Activated T-cell treated with anti-CD3 and anti-CD28 coated beads, Interleukin-2, amount 50 U/mL, for 72 hours (primary cell): ENCODE data around the gene TTN. TPM values are rescaled to one million over a fixed set of nuclear protein-coding genes. Genes with fewer than 3 reads are reported as not detected.

ENCODE experiments used
- ATAC-seq, 2 donors: fragments of 150-1000 bp; cut with Tn5 transposase; replicated peaks in 1 of 2; 2 replicates each; pipeline ENCODE4 v1.10.0; 2021; ENCODE audit warnings: moderate library complexity in 2 of 2, mild to moderate bottlenecking in 1 of 2
- DNase-seq, 2 donors: peaks; one replicate each; pipeline ENCODE4 v3.0.0; 2021 to 2022; ENCODE audit warnings: mixed read lengths in 1 of 2
- H3K27ac Mint-ChIP-seq: one replicate; pipeline ENCODE4 v1.8.0; 2022; ENCODE audit warnings: mild to moderate bottlenecking, moderate library complexity, mixed read lengths
- H3K27me3 Mint-ChIP-seq: one replicate; pipeline ENCODE4 v1.8.0; 2022; ENCODE audit warnings: low read depth, mixed read lengths
- H3K36me3 Mint-ChIP-seq, 2 donors: one replicate each; pipeline ENCODE4 v1.8.0; 2022; ENCODE audit warnings: mixed read lengths in 2 of 2, mild to moderate bottlenecking in 1 of 2; ENCODE audit not compliant: insufficient read depth in 2 of 2
- H3K4me1 Mint-ChIP-seq: one replicate; pipeline ENCODE4 v1.8.0; 2022; ENCODE audit warnings: low read depth, mixed read lengths
- H3K4me3 Mint-ChIP-seq, 2 donors: one replicate each; pipeline ENCODE4 v1.8.0; 2022; ENCODE audit warnings: mild to moderate bottlenecking in 2 of 2, mixed read lengths in 2 of 2, moderate library complexity in 2 of 2
- H3K9me3 Mint-ChIP-seq, 2 donors: one replicate each; pipeline ENCODE4 v1.8.0; 2022; ENCODE audit warnings: mixed read lengths in 2 of 2
- total RNA-seq, 2 donors: library from RNA; stranded (reverse); gene quantifications; one replicate each; pipeline ENCODE4 v1.2.3, GENCODE V29; 2022

Gene TTN
- total RNA-seq, 2 donors from 2014 or later, result 6.6 to 6.9 TPM

DNA sequence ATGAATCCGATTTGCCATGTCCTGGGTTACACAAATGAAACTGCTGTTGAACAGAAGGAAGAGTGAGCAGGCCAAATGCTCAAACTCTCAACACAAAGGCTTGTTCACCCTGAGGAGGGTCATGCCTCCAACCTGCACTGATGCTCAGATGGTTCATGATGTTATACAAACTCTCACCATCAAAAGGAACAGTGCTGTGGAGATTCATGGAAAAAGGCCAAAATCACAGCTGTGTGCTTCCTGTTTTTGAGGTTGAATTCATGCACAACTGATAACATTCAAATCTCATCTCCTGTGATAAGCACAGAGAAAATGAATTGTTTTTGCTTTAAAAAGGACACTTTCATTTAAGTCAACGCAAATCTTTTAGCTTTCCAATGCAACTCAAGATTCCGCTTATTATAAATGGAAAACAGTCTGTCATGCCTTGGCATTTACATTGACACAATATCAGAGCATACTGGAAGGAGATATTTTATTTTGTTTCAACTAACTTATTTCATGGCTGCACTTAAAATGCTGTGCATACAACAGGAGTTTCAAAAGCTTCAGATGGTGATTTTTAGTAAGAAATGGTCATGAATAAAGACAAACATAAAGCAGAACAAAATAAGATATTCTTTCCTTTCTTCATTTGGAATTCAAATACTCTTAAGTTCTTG is 22.2 kb upstream of the TTN start:
- no peak for DNase-seq

GRCh38 chr2:178828486-178828881 is 21.3 kb upstream of the TTN start:
- peaks cover 1 to 2% of the 10 kb centered on the region in 2 donors for H3K36me3 Mint-ChIP-seq

More for the DNA sequence above, 22.2 kb upstream of the TTN start:
- Mint-ChIP-seq H3K4me1 (peaks cover 15% of the 10 kb centered on the region), H3K4me3 (no peak overlapping the region), H3K27ac (no peak overlapping the region), H3K9me3 (no peaks in the 10 kb centered on the region), H3K36me3 (peaks cover 1 to 2% of the 10 kb centered on the region in 2 donors), H3K27me3 (no peaks in the 10 kb centered on the region)
- ATAC-seq, result no peak

DNA sequence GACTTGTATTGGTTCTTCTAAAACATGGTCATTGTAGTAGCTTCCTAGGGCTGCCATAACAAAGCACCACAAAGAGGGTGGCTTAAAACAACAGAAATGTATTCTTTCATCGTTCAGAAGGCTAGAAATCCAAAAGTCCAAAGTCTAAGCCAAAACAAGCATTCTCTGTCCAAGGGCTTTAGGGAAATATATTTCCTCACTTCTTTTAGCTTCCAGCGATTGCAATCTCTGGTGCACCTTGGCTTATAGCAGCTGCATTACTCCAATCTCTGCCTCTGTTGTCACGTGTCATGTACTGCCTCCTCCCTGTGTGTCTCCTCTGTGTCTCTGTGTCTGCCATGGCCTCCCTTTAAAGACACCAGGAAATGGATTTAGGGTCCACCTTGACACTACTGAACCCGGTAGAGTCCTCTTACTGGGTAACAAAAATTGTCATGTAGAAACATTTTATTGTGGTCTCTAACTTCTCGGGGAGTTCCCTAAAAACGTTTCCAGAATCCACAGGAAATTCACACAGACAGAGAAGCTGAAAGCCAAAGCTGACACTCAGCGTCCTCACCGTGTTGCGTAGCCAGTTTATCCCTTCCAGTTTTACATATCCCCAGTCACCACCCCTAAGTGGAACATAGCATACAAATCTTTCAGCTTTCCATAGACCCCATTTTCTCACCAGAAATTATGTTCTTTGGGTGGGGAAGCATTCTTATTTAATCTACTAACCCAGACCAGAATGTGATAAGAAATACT is 20.7 kb upstream of the TTN start:
- Mint-ChIP-seq H3K27me3 (no peaks in the 10 kb centered on the region), H3K27ac (no peak overlapping the region), H3K36me3 (no peaks in the 10 kb centered on the region), H3K9me3 (no peaks in the 10 kb centered on the region), H3K4me3 (no peak overlapping the region), H3K4me1 (peaks cover 15% of the 10 kb centered on the region)
- DNase-seq (no peak), ATAC-seq (no peak)

More at GRCh38 chr2:178828486-178828881, 21.3 kb upstream of the TTN start:
- H3K9me3 Mint-ChIP-seq, result no peaks in the 10 kb centered on the region
- DNase-seq, result no peak
- H3K4me3 Mint-ChIP-seq, result no peak overlapping the region
- no peak overlapping the region for H3K27ac Mint-ChIP-seq
- peaks cover 15% of the 10 kb centered on the region for H3K4me1 Mint-ChIP-seq
- ATAC-seq, result no peak
- H3K27me3 Mint-ChIP-seq, result no peaks in the 10 kb centered on the region

GRCh38 chr2:178827111-178827510 is 19.9 kb upstream of the TTN start:
- Mint-ChIP-seq H3K4me1 (peaks cover 15% of the 10 kb centered on the region), H3K27me3 (no peaks in the 10 kb centered on the region), H3K36me3 (no peaks in the 10 kb centered on the region), H3K27ac (no peak overlapping the region), H3K9me3 (no peaks in the 10 kb centered on the region), H3K4me3 (no peak overlapping the region)
- DNase-seq (no peak), ATAC-seq (no peak)

GRCh38 chr2:178825183-178825582 is 18.0 kb upstream of the TTN start:
- Mint-ChIP-seq H3K4me3 (no peak overlapping the region), H3K4me1 (peaks cover 10% of the 10 kb centered on the region), H3K27me3 (no peaks in the 10 kb centered on the region), H3K27ac (no peak overlapping the region), H3K9me3 (no peaks in the 10 kb centered on the region), H3K36me3 (no peaks in the 10 kb centered on the region)
- DNase-seq (no peak), ATAC-seq (no peak)

GRCh38 chr2:178824181-178824580 is 17.0 kb upstream of the TTN start:
- Mint-ChIP-seq H3K4me1 (peaks cover 10% of the 10 kb centered on the region), H3K36me3 (no peaks in the 10 kb centered on the region), H3K27ac (no peak overlapping the region), H3K27me3 (no peaks in the 10 kb centered on the region), H3K9me3 (no peaks in the 10 kb centered on the region), H3K4me3 (no peak overlapping the region)
- DNase-seq (no peak), ATAC-seq (no peak)

DNA sequence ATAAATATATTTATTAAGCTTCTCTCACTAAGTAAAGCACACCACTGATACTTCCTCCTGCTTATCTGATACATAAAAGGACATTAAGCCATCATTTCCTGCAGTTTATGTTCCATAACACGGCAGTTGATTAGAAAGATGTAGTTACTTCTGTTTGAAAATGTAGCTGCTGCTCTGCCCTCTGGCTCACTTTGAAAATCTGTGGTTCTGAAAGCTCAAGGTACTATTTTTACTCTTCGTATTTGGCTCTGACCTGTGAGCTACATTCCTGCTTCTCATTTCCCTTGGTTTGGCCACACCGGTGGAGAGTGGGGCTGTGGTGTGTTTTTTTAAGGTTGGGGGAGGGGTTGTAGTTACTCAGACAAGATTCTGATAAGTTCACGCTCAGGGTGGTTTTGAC is 12.8 kb upstream of the TTN start:
- ATAC-seq (peak; percentile 46 to 60), DNase-seq (peak in 1 of 2 donors; percentile 4)
- peaks cover 5% of the 10 kb centered on the region for H3K4me1 Mint-ChIP-seq
- H3K36me3 Mint-ChIP-seq, result no peaks in the 10 kb centered on the region
- no peaks in the 10 kb centered on the region for H3K9me3 Mint-ChIP-seq
- H3K27me3 Mint-ChIP-seq, result no peaks in the 10 kb centered on the region
- H3K4me3 Mint-ChIP-seq, result peak overlapping the region in 1 of 2 donors; percentile 42
- H3K27ac Mint-ChIP-seq, result peak overlapping the region; percentile 43

GRCh38 chr2:178819147-178819875 is 12.1 kb upstream of the TTN start:
- H3K27ac Mint-ChIP-seq, result no peak overlapping the region
- ATAC-seq (no peak), DNase-seq (no peak)
- H3K36me3 Mint-ChIP-seq, result no peaks in the 10 kb centered on the region
- no peak overlapping the region for H3K4me3 Mint-ChIP-seq
- H3K9me3 Mint-ChIP-seq, result no peaks in the 10 kb centered on the region
- no peaks in the 10 kb centered on the region for H3K27me3 Mint-ChIP-seq
- peaks cover 5% of the 10 kb centered on the region for H3K4me1 Mint-ChIP-seq

DNA sequence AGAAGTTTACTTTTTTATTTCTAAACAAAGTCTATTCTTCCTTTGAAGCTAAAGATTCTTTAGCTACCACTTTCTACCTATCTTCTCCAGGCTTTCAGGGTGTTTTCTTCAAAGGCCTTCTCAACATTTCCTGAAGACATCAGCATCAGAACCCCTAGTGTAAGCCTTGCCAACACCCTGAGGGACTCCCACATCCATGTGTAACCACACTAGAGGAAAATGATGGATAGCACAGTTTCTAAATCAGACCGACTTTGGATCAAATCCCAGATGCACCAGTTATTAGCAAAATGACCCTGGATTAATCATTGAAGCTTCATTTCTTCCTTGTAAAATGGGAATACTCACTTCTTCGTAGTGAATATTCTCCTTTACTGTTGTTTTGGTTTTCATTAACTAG is 4.7 kb upstream of the TTN start:
- DNase-seq (no peak), ATAC-seq (no peak)
- H3K4me1 Mint-ChIP-seq, result no peaks in the 10 kb centered on the region
- no peaks in the 10 kb centered on the region for H3K36me3 Mint-ChIP-seq
- no peak overlapping the region for H3K4me3 Mint-ChIP-seq
- H3K27ac Mint-ChIP-seq, result no peak overlapping the region
- no peaks in the 10 kb centered on the region for H3K9me3 Mint-ChIP-seq
- H3K27me3 Mint-ChIP-seq, result no peaks in the 10 kb centered on the region

- H3K4me3 Mint-ChIP-seq, result no peak overlapping the region
- H3K27ac Mint-ChIP-seq, result no peak overlapping the region
- ATAC-seq (no peak), DNase-seq (no peak)
- no peaks in the 10 kb centered on the region for H3K9me3 Mint-ChIP-seq
- no peaks in the 10 kb centered on the region for H3K36me3 Mint-ChIP-seq
- no peaks in the 10 kb centered on the region for H3K4me1 Mint-ChIP-seq
- no peaks in the 10 kb centered on the region for H3K27me3 Mint-ChIP-seq
These were observed 3.8 kb upstream of the TTN start for GRCh38 chr2:178811045-178811444.

DNA sequence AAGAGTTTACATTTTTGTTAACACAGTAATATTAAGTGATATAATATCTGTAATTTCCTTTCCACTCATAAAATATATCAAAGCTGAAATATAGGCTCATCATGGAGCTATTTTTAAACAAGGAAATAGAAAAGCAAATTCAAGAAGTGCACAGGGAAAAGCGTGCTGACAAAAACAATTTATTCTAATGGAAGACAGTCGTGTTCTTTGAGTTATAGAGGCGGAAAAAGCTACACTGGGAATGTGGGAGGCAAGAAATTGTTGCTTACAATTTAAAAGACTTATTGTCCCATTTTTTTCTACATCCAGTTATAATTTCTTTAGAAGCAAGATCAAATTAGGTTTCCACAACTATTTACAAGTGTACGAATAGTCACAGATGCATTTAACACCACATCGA is 3.2 kb upstream of the TTN start:
- Mint-ChIP-seq H3K36me3 (no peaks in the 10 kb centered on the region), H3K4me1 (no peaks in the 10 kb centered on the region), H3K27ac (no peak overlapping the region), H3K27me3 (no peaks in the 10 kb centered on the region), H3K4me3 (no peak overlapping the region), H3K9me3 (no peaks in the 10 kb centered on the region)
- DNase-seq (no peak), ATAC-seq (no peak)

DNA sequence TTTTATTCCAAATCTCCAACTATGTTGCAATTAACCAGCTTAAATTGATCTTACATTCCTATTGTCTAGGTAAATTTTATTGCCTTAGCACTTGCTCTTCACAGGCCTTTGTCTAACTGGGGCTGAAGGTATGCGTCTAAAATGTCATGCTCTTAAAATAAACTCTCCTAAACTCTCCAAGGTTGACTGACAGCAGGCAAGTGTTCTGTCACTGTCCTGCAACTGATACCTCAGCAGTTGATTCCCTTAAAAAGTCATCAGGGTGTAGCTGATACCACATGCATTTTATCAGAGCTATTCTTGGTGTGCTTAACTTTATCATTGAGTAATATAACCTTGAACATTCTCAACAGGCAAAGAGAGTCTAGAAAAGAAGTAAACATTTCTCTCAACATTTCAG is 680 bp downstream of the TTN start:
- no peak for ATAC-seq
- no peak for DNase-seq
- no peaks in the 10 kb centered on the region for H3K27me3 Mint-ChIP-seq
- no peak overlapping the region for H3K27ac Mint-ChIP-seq
- no peaks in the 10 kb centered on the region for H3K9me3 Mint-ChIP-seq
- H3K36me3 Mint-ChIP-seq, result no peaks in the 10 kb centered on the region
- H3K4me3 Mint-ChIP-seq, result no peak overlapping the region
- H3K4me1 Mint-ChIP-seq, result no peaks in the 10 kb centered on the region

DNA sequence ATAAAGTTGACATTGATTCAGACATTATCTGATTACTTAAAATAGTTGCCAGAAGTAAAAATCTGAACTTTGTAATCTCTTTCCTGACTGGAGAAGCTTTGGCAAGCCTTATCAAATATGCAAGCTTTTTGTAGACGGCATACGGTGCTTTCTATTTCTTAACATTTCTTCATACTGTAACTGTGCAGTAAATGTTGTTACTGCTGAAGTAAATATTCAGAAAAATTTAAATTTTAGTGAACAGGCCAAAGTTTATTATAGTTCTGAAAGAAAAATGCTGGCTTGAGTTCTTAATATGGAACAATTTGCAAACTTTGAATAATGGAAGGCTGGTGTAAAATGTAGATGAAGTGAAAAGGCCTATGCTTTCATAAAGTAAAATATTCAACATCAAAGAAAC is 1.8 kb downstream of the TTN start:
- Mint-ChIP-seq H3K9me3 (no peaks in the 10 kb centered on the region), H3K36me3 (no peaks in the 10 kb centered on the region), H3K27ac (no peak overlapping the region), H3K4me1 (no peaks in the 10 kb centered on the region), H3K27me3 (no peaks in the 10 kb centered on the region), H3K4me3 (no peak overlapping the region)
- DNase-seq (no peak), ATAC-seq (no peak)
